HEK293 (cell line): Measurements from ENCODE around the gene GARIN5B.
A peak's percentile ranks its signal among the peaks of the same experiment; 100 is the strongest.

Source experiments
- GLI4 ChIP-seq: fragments of 450-650 bp; formaldehyde crosslinking; IDR thresholded peaks from 2 replicates; pipeline ENCODE4 v1.5.1; 2016; ENCODE audit warnings: missing biosample characterization, missing genetic modification characterization
- HOXC10 ChIP-seq: sonication (generic); formaldehyde crosslinking; IDR thresholded peaks from 2 replicates; pipeline ENCODE4 v1.8.1; 2023; ENCODE audit warnings: mild to moderate bottlenecking, missing genetic modification reagents
- KLF16 ChIP-seq: fragments of 450-650 bp; formaldehyde crosslinking; IDR thresholded peaks from 2 replicates; pipeline ENCODE4 v1.5.1; 2017; ENCODE audit warnings: missing biosample characterization, missing genetic modification characterization
- KLF8 ChIP-seq: fragments of 450-650 bp; formaldehyde crosslinking; IDR thresholded peaks from 2 replicates; pipeline ENCODE4 v1.5.1; 2016; ENCODE audit warnings: missing biosample characterization, missing genetic modification characterization
- MYNN ChIP-seq: fragments of 450-650 bp; formaldehyde crosslinking; IDR thresholded peaks from 2 replicates; pipeline ENCODE4 v1.5.1; 2016; ENCODE audit warnings: missing biosample characterization, missing genetic modification characterization, borderline replicate concordance
- REPIN1 ChIP-seq: fragments of 450-650 bp; formaldehyde crosslinking; IDR thresholded peaks from 2 replicates; pipeline ENCODE4 v1.5.1; 2017; ENCODE audit warnings: missing biosample characterization, missing genetic modification characterization, low read depth
- TSHZ1 ChIP-seq: fragments of 450-650 bp; formaldehyde crosslinking; IDR thresholded peaks from 2 replicates; pipeline ENCODE4 v1.5.1; 2016; ENCODE audit warnings: missing biosample characterization, missing genetic modification characterization, borderline replicate concordance
- ZBTB10 ChIP-seq: fragments of 450-650 bp; formaldehyde crosslinking; IDR thresholded peaks from 2 replicates; pipeline ENCODE4 v1.5.1; 2016; ENCODE audit warnings: missing biosample characterization, missing genetic modification characterization
- ZBTB17 ChIP-seq: fragments of 450-650 bp; formaldehyde crosslinking; IDR thresholded peaks from 2 replicates; pipeline ENCODE4 v1.5.1; 2016; ENCODE audit warnings: missing biosample characterization, missing genetic modification characterization
- ZNF175 ChIP-seq: fragments of 450-650 bp; formaldehyde crosslinking; IDR thresholded peaks from 2 replicates; pipeline ENCODE4 v1.5.1; 2016; ENCODE audit warnings: missing biosample characterization, missing genetic modification characterization
- ZNF2 ChIP-seq: fragments of 450-650 bp; formaldehyde crosslinking; IDR thresholded peaks from 2 replicates; pipeline ENCODE4 v1.5.1; 2016; ENCODE audit warnings: missing biosample characterization, missing genetic modification characterization
- ZNF214 ChIP-seq: fragments of 450-650 bp; formaldehyde crosslinking; IDR thresholded peaks from 2 replicates; pipeline ENCODE4 v1.5.1; 2017; ENCODE audit warnings: missing biosample characterization, mild to moderate bottlenecking, missing genetic modification characterization, borderline replicate concordance
- ZNF223 ChIP-seq: fragments of 450-650 bp; formaldehyde crosslinking; IDR thresholded peaks from 2 replicates; pipeline ENCODE4 v1.5.1; 2016; ENCODE audit warnings: missing biosample characterization, missing genetic modification characterization
- ZNF335 ChIP-seq: fragments of 450-650 bp; formaldehyde crosslinking; conservative IDR thresholded peaks from 2 replicates; pipeline ENCODE4 v1.5.1; 2016; ENCODE audit warnings: missing biosample characterization, missing genetic modification characterization
- ZNF341 ChIP-seq: fragments of 450-650 bp; formaldehyde crosslinking; IDR thresholded peaks from 2 replicates; pipeline ENCODE4; 2016; ENCODE audit warnings: low read depth, missing biosample characterization, missing genetic modification characterization
- ZNF350 ChIP-seq: fragments of 450-650 bp; formaldehyde crosslinking; IDR thresholded peaks from 2 replicates; pipeline ENCODE4 v1.5.0; 2017; ENCODE audit warnings: missing biosample characterization, mild to moderate bottlenecking, missing genetic modification characterization
- ZNF521 ChIP-seq: fragments of 450-650 bp; formaldehyde crosslinking; IDR thresholded peaks from 2 replicates; pipeline ENCODE4 v1.5.1; 2017; ENCODE audit warnings: missing biosample characterization, mild to moderate bottlenecking, missing genetic modification characterization
- ZNF529 ChIP-seq: fragments of 450-650 bp; formaldehyde crosslinking; IDR thresholded peaks from 2 replicates; pipeline ENCODE4 v1.5.1; 2017; ENCODE audit warnings: missing genetic modification characterization, missing biosample characterization; ENCODE audit not compliant: insufficient replicate concordance
- ZNF549 ChIP-seq: fragments of 450-650 bp; IDR thresholded peaks from 2 replicates; pipeline ENCODE4 v1.5.1; 2018; ENCODE audit warnings: missing biosample characterization, missing genetic modification characterization, mild to moderate bottlenecking, inconsistent platforms, moderate library complexity
- ZNF610 ChIP-seq: fragments of 450-650 bp; formaldehyde crosslinking; IDR thresholded peaks from 2 replicates; pipeline ENCODE4 v1.5.1; 2016; ENCODE audit warnings: missing biosample characterization, missing genetic modification characterization, borderline replicate concordance
- ZNF704 ChIP-seq: fragments of 450-650 bp; formaldehyde crosslinking; IDR thresholded peaks from 2 replicates; pipeline ENCODE4 v1.5.1; 2016; ENCODE audit warnings: missing biosample characterization, missing genetic modification characterization
- TF ChIP-seq, protein P1 (sequence below): fragments of 450-650 bp; formaldehyde crosslinking; IDR thresholded peaks from 2 replicates; pipeline ENCODE4 v1.5.1; 2016; ENCODE audit warnings: missing biosample characterization, missing genetic modification characterization
- TF ChIP-seq, protein P2 (sequence below): fragments of 450-650 bp; formaldehyde crosslinking; IDR thresholded peaks from 2 replicates; pipeline ENCODE4 v1.5.1; 2017; ENCODE audit warnings: missing biosample characterization, mild to moderate bottlenecking, missing genetic modification characterization, moderate library complexity
- TF ChIP-seq, protein P3 (sequence below): fragments of 450-650 bp; formaldehyde crosslinking; IDR thresholded peaks from 2 replicates; pipeline ENCODE4 v1.5.1; 2016; ENCODE audit warnings: missing biosample characterization, missing genetic modification characterization, borderline replicate concordance
- TF ChIP-seq, protein P4 (sequence below): fragments of 450-650 bp; formaldehyde crosslinking; IDR thresholded peaks from 2 replicates; pipeline ENCODE4 v1.5.1; 2016; ENCODE audit warnings: missing biosample characterization, missing genetic modification characterization

GARIN5B gene

GRCh38 chr19:55340784-55341147 lies 22.3 kb downstream of the GARIN5B start (continued):
- no peak for TF ChIP-seq ZNF214
- TF ChIP-seq ZBTB10 (tag by site-specific recombination): peak; percentile 60; the same call in 1 of the 2 replicates
- peak; percentile 35; the same call in 1 of the 2 replicates for TF ChIP-seq ZNF335
- no peak for TF ChIP-seq ZNF223 (tag by site-specific recombination)
- TF ChIP-seq, protein P1, sequence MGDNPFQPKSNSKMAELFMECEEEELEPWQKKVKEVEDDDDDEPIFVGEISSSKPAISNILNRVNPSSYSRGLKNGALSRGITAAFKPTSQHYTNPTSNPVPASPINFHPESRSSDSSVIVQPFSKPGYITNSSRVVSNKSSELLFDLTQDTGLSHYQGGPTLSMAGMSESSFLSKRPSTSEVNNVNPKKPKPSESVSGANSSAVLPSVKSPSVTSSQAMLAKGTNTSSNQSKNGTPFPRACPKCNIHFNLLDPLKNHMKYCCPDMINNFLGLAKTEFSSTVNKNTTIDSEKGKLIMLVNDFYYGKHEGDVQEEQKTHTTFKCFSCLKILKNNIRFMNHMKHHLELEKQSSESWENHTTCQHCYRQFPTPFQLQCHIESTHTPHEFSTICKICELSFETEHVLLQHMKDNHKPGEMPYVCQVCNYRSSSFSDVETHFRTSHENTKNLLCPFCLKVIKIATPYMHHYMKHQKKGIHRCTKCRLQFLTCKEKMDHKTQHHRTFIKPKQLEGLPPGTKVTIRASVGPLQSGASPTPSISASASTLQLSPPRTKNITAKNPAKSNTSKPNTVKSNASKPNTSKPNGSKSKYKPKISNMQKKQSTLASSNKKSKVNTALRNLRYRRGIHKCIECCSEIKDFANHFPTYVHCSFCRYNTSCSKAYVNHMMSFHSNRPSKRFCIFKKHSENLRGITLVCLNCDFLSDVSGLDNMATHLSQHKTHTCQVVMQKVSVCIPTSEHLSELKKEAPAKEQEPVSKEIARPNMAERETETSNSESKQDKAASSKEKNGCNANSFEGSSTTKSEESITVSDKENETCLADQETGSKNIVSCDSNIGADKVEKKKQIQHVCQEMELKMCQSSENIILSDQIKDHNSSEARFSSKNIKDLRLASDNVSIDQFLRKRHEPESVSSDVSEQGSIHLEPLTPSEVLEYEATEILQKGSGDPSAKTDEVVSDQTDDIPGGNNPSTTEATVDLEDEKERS (tag by site-specific recombination): no peak
- no peak for TF ChIP-seq MYNN (tag by site-specific recombination)
- TF ChIP-seq ZNF175: no peak
- no peak for TF ChIP-seq ZNF350 (tag by site-specific recombination)
- TF ChIP-seq ZNF529 (tag by site-specific recombination): no peak
- no peak for TF ChIP-seq ZNF521
- 0 out of 2 replicates have a peak, but pooled peaks have one; percentile 7 for TF ChIP-seq KLF16 (tag by site-specific recombination)
- no peak; the same call in 1 of the 2 replicates for TF ChIP-seq KLF8 (tag by site-specific recombination)
- TF ChIP-seq, protein P2, sequence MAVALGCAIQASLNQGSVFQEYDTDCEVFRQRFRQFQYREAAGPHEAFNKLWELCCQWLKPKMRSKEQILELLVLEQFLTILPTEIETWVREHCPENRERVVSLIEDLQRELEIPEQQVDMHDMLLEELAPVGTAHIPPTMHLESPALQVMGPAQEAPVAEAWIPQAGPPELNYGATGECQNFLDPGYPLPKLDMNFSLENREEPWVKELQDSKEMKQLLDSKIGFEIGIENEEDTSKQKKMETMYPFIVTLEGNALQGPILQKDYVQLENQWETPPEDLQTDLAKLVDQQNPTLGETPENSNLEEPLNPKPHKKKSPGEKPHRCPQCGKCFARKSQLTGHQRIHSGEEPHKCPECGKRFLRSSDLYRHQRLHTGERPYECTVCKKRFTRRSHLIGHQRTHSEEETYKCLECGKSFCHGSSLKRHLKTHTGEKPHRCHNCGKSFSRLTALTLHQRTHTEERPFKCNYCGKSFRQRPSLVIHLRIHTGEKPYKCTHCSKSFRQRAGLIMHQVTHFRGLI (tag by site-specific recombination): no peak
- TF ChIP-seq, protein P3, sequence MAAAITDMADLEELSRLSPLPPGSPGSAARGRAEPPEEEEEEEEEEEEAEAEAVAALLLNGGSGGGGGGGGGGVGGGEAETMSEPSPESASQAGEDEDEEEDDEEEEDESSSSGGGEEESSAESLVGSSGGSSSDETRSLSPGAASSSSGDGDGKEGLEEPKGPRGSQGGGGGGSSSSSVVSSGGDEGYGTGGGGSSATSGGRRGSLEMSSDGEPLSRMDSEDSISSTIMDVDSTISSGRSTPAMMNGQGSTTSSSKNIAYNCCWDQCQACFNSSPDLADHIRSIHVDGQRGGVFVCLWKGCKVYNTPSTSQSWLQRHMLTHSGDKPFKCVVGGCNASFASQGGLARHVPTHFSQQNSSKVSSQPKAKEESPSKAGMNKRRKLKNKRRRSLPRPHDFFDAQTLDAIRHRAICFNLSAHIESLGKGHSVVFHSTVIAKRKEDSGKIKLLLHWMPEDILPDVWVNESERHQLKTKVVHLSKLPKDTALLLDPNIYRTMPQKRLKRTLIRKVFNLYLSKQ (tag by site-specific recombination): no peak
- TF ChIP-seq ZNF549 (tag by site-specific recombination): no peak
- TF ChIP-seq TSHZ1: no peak
- no peak for TF ChIP-seq GLI4 (tag by site-specific recombination)
- TF ChIP-seq REPIN1: no peak
- no peak for TF ChIP-seq ZBTB17 (tag by site-specific recombination)
- no peak for TF ChIP-seq HOXC10
- TF ChIP-seq ZNF610 (tag by site-specific recombination): no peak
- TF ChIP-seq, protein P4, sequence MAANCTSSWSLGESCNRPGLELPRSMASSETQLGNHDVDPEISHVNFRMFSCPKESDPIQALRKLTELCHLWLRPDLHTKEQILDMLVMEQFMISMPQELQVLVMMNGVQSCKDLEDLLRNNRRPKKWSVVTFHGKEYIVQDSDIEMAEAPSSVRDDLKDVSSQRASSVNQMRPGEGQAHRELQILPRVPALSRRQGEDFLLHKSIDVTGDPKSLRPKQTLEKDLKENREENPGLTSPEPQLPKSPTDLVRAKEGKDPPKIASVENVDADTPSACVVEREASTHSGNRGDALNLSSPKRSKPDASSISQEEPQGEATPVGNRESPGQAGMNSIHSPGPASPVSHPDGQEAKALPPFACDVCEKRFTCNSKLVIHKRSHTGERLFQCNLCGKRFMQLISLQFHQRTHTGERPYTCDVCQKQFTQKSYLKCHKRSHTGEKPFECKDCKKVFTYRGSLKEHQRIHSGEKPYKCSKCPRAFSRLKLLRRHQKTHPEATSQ (tag by site-specific recombination): no peak
- TF ChIP-seq ZNF2: 0 out of 2 replicates have a peak, but pooled peaks have one; percentile 54
- 0 out of 2 replicates have a peak, but pooled peaks have one; percentile 9 for TF ChIP-seq ZNF341 (tag by site-specific recombination)
- TF ChIP-seq ZNF704 (tag by site-specific recombination): no peak
